Globus pallidus (tissue), 1 donor: Measurements from ENCODE around the gene ANLN.

ENCODE experiments used
- DNase-seq: peaks from one replicate; pipeline ENCODE4 v3.0.0-alpha.2; 2015; ENCODE audit warnings: low spot score

The ANLN gene, protein sequence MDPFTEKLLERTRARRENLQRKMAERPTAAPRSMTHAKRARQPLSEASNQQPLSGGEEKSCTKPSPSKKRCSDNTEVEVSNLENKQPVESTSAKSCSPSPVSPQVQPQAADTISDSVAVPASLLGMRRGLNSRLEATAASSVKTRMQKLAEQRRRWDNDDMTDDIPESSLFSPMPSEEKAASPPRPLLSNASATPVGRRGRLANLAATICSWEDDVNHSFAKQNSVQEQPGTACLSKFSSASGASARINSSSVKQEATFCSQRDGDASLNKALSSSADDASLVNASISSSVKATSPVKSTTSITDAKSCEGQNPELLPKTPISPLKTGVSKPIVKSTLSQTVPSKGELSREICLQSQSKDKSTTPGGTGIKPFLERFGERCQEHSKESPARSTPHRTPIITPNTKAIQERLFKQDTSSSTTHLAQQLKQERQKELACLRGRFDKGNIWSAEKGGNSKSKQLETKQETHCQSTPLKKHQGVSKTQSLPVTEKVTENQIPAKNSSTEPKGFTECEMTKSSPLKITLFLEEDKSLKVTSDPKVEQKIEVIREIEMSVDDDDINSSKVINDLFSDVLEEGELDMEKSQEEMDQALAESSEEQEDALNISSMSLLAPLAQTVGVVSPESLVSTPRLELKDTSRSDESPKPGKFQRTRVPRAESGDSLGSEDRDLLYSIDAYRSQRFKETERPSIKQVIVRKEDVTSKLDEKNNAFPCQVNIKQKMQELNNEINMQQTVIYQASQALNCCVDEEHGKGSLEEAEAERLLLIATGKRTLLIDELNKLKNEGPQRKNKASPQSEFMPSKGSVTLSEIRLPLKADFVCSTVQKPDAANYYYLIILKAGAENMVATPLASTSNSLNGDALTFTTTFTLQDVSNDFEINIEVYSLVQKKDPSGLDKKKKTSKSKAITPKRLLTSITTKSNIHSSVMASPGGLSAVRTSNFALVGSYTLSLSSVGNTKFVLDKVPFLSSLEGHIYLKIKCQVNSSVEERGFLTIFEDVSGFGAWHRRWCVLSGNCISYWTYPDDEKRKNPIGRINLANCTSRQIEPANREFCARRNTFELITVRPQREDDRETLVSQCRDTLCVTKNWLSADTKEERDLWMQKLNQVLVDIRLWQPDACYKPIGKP

DNA sequence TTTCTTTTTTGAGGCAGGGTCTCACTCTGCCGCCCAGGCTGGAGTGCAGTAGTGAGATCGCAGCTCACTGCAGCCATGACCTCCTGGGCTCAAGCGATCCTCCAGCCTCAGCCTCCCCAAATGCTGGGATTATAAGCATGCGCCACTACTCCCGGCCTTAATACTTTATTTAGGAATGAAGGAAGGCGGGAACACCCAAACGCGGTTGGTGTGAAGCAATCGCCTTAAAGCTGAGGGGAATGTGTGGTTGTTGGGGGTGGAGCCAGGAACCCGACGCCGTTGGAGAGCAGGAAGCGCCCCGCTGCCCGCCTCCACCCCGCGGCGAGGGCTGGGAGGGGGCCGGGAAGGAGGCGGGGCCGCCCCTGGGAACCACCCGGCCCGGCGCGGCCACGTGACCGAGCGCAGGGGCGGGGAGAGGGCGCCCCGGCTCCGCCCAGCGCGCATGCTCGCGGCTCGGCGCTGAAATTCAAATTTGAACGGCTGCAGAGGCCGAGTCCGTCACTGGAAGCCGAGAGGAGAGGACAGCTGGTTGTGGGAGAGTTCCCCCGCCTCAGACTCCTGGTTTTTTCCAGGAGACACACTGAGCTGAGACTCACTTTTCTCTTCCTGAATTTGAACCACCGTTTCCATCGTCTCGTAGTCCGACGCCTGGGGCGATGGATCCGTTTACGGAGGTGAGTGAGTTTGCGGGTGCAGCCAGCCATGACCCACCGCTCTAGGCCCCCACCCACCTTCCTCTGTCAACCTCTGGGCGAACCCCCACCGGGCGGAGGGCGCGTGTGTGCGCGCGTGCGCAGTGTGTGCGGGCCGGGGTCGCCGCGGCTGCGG is at the start of gene ANLN:
Gene ANLN, plus strand, starts transcription at position 492 of the 828 bp plus-strand sequence. Its CDS starts 165 bp downstream, at position 657.
- DNase-seq, result peak; percentile 92

DNA sequence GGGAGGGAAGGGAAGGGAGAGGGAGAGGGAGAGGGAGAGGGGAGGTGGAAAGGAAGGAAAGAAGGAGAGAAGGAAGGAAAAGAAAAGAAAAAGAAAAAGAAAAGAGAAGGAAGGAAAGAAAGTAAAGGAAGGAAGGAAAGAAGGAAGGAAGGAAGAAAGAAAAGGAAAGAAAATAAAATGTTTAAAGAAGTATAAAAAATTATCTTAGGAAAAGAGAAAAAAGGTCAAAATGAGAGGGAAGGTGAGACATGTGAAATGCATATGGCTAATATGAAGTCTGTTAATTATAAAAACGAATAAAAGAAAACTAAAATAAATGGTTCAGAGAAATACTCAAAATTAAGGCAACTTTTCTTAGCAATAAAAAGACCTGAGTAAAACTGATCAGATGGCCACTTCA is 46.1 kb upstream of the ANLN start:
- DNase-seq, result no peak

DNA sequence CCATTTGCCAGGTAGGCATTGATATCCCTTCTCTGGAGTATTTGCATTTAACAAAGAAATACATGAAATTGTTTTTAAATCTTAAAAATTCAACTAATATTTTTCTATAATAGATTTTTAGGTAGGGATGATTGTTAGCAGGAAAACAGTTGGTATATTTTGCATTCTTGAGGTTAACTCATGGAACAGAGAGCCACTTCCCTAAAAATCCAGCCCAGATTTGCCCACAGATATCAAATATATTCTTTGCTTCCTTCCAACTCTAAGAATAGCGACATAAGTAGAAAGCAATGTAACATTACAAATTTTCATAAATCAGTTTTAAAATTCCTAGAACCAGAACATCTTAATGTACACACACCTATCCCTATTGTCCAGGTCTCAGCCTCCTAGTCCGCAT is 45.0 kb upstream of the ANLN start:
- DNase-seq, result no peak

DNA sequence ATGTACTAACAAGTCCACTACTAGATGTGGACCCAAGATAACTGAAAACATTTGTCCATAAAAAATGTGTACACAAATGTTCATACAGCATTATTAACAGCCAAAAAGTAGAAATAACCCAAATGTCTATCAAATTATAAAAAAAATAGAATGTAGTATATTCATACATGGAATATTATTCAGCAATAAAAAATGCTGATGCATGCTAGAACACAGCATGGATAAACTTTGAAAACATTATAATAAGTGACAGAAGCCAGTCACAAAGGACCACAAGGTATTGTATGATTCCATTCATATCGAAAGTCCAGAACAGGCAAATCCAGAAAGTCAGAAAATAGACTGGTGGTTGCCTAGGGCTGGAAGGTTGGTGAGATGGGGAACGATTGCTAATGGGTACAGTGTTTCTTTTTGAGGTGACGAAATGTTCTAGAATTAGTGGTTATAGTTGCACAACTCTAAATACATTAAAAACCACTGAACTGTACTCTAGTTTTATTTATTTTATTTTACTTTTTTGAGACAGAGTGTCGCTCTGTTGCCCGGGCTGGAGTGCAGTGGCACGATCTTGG is 43.3 kb upstream of the ANLN start:
- no peak for DNase-seq

DNA sequence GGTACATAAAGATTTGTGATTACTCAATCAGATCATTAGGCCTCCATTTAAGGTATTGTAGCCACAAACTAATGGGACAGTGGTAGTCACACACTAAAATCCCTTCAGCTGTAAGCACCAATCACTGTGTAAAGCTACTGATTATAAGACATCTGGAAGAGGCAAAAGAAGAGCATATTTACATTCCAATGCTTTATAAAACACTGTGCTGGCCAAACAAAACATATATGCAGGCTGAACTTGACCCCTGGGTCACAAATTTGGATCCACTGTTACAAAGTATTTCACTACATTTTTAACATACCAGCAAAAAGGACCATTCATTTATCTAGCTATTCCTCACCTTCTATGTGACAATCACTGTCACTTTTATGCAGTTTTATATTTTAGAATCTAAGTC is 41.4 kb upstream of the ANLN start:
- no peak for DNase-seq

DNA sequence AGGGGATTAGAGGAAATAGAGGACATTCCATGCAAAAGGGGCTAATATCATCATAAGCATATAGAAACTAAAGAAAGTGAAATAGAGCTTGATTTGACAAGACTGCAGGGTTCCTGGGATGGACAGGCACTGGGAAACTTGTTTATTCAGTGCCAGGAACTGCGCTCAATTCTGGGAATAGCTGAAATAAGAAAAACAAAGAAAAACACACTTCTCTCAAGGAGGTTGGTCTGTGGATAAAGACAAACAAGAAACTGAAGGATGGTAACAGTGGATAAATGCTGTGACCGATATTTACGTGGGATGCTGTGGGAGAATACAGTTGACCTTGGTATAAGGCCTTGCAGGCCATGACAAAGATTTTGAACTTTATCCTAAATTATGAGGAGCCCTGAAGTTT is 40.9 kb upstream of the ANLN start:
- DNase-seq, result no peak

DNA sequence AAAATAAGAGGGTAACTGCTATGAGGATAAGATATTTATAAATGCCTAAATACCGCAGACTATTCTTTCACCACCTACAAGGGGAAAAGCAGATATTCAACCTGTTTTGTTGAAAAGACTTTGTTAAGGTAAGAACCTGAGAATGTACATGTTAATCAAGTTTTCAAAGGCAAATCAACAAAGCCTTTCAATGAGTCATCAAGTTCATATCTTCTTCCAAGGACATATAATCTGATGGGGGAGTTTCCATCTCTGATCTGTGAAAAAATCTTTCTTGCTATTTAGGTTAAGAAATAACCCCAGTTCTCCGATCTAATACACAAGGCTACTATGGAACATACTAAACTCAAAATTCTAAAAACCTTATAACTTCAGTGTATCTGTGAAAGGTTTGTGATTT is 40.0 kb upstream of the ANLN start:
- DNase-seq, result no peak

DNA sequence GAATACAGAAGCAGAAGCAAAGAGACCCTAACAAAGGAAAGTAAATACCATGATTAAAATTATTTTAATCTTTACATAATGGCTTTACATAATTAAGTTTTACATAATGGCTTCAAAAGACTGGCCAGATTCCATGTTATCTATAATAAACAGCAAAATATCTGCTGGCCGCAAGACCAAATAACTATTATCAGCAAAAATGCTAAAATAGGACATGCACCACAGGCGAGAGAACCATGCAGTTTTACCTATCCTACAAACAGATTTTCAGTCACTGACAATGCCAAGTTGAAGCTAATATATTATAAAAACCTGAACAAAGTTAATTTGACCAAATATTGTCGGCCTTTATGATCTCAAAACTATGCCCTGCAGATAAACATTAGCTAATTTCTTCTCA is 34.2 kb upstream of the ANLN start:
- DNase-seq, result no peak

DNA sequence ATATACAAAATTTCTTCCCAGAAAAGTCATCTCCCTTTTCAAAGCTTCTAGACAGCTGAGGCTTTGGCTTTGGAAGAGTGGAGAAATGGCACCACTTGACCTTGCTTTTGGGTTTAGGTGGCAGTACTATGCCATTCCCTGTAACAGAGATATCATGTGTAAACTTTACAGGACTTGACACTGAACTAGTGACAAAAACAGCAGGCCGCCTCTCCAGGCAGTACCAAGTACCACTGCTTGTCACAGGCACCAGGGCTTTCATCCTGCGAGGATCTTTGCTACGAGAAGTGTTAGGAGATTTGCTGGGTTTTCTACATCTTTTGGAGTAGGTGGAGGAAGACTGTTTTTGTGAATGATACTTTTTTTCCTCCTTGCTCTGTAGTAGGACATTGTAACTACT is 32.6 kb upstream of the ANLN start:
- peak; percentile 43 for DNase-seq

DNA sequence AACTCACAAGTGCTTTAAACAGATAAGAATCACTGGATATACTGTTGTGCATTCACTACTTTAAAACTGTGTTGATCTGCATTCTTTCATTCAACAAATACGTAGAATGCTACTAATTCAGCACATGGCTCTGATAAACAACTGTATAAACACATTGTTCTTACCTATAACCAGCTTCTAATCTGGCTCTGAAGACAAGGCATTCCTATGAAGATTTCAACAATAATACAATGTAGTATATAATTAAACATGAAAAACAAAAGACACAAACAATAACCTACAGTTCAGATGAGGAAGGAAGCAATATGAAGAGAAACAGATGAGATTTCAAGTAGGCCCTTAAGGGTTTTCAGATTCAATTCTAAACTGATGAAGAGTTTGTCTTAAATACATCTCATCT is 31.1 kb upstream of the ANLN start:
- DNase-seq, result no peak

DNA sequence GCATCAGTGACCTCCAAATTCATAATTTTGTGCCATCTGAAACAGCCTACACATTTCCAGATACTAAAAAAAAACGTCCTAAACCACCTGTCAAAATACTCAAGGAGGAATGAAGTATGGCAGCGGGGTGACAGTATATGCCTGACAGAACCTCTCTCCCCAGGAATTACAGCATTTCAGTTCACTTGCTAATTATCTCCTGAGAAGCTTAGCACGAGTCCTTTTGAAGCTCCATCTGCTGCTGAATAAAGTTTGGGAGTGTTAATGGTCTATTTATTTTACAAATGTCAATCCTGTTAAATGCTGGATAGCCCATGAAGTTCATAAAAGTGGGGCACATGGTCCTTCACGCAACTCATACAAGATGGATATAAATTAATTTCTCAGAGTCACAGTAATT is 29.4 kb upstream of the ANLN start:
- DNase-seq, result no peak

DNA sequence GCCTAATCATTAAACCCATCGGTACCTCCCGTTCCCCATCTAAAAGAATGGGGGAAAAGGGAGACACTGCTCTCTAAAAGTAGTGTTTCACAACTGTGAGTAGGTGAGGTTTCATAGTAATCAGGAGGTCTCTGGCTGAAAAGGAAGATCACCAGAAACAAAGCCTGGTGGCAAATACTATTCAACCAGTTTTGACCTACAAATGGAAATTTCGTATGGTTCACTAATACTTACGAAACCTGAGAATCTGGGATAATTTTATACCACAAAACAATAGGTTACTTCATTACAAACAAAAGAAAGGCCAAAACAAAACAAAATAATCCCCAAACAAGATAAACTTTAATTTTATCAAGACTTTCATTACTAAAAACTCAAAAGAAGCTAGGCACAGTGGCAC is 28.4 kb upstream of the ANLN start:
- no peak for DNase-seq

DNA sequence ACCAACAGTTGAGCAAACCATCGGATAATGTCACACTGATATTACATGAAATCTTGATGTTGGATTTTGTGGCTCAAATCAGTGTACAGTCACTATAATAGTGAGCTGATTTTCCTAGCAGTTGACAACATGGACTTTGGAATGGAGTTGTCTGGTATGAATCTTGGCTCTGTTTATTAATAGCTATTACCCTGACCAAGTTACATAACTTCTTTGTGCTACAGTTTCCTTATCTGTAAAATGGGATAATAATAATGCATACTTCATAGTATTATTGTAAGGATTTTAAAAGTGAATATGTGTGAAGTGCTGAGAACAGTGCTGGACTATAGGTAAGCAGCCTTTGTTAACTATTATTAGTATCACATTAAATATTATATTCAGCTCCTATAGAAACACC is 26.1 kb upstream of the ANLN start:
- DNase-seq, result no peak

DNA sequence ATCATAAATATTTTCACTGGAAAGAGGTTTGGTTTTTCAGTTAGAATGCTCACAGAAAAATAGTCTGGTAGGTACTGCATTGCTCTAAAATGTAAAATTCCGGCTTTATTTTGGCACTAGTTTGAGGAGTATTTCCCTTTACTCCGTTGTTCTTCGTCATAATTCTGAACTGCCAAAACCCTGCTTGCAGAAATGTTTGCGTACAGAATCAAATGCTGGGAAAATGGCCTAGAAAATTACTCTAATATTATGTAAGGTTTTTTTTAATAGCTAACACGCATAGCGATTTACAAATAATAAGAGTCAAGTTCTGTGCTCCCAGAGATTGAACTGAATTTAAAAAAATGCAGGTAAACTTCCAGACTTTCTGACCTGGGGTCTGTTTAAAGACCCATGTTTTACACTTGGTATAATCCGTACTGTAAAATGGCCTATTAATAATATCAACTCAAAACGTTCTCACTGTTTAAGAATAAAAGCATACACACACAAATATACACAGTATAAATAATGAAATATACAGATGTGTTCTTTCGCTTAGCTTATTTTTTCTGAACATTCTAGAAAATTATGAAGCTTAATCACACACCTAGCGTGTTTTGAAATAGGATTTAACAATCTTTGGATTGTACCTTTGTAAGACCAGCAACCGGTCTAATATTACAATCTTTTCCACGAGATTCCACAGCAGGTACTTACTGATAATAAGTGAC is 23.5 kb upstream of the ANLN start:
- DNase-seq, result no peak

DNA sequence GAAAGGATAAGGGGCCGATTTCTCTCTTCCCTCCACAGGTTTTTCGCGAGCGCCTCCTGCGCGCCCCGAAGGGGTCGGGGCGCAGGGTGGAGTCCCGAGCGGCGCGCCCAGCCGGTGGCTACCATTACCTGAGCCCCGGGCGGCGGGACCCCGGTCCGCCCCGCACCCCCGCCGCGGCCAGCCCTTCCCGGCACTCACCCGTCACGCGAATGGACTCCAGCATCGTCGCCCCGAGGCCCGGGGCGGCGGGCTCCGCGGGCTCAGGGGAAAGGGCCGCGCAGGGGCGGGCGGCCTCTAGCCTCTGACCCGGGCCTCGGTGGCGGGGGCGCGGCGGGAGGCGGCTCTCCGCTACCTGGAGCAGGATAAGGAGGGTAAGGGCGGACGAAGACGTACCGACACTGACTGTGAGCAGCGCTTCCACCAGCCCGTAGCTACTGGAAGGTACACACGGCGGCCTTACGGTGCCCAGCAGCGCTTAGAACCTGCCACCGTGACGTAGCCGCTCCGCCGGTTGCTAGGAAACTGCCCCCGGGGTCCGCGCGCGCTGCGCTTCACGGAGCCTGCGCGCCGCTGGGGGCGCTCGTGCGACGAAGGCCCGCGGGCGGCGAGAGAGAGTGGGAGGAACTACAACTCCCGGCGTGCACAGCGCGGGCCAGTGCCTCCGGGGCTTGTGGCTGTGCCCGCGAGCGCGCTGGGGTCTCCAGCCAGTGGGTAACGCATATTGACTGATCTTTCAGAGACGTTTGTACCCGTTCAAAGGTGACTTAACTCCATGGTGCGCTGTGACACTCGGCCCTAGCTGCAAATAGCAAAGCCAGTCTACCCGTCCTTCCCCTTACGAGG is 22.7 kb upstream of the ANLN start:
- peak; percentile 89 for DNase-seq

DNA sequence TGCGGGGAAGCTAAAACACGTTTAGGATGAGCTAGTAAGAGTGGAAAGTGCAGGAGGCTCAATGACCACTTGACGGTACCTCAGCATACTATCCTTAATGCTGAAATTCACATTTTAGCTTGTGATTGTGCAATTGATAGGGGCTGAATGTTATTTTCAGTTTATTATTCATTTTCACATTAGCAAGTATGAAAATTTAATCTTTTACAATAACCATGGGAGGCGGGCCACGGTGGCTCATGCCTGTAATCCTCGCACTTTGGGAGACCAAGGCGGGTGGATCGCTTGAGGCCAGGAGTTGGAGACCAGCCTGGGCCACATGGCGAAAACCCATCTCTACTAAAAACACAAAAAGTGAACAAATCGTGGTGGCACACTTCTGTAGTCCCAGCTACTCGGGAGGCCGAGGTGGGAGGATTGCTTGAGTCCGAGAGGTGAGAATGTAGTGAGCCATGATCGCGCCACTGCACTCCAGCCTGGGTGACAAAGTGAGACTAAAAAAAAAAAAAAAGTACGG is 22.0 kb upstream of the ANLN start:
- no peak for DNase-seq

DNA sequence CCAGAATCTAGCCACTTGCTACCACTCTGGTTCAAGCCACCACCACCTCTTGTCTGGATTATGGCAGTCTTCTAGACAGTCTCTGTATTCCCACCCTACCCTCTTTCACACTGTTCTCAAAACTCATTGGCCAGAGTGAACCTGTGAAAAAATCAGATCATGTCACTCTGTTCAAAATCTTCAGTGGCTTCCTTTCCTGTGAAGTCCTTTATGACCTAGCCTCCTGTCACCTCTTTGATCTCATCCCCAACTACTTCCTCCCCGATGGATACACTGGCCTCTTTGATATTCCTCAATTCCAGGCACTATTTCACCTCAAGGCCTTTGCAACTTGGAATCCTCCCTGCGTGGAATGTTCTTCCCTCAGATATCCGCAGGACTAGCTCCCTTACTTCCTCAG is 21.2 kb upstream of the ANLN start:
- DNase-seq, result peak; percentile 31

DNA sequence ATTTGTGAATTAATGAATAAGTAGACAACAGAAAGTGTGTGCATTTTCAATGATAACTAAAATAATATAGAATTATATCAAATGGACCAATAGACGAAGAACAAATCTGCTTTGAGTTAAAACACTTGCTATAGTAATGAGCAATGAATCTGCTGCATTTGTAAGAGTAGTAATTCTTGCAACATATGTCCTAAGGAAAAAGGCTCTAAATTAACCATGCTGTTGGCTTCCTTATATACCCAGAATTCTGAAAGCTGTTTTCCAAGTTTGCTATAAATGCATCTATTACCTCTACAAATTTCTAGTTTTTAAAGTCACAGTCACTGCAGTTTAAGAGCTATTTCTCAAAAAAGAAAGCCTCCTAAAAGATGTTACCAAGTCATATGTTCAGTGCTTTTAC is 20.5 kb upstream of the ANLN start:
- DNase-seq, result no peak

DNA sequence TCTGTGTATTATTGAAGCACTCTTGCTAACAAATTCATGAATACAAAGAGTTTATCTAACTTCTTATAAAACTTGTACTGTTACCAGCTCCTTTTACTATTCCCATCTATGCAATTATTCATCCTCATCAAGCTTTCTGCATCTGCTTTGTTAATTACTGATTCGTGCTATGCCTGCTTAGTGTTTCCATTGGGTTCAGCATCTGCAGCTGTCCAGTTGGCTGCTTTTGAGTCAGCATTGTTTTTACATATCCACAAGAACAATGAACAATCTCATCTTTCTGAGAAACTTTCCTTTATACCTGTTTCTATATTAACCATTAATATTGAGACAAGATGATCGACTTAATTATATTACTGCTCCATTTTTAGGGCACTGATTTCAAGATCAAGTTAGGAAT is 19.6 kb upstream of the ANLN start:
- peak; percentile 83 for DNase-seq

DNA sequence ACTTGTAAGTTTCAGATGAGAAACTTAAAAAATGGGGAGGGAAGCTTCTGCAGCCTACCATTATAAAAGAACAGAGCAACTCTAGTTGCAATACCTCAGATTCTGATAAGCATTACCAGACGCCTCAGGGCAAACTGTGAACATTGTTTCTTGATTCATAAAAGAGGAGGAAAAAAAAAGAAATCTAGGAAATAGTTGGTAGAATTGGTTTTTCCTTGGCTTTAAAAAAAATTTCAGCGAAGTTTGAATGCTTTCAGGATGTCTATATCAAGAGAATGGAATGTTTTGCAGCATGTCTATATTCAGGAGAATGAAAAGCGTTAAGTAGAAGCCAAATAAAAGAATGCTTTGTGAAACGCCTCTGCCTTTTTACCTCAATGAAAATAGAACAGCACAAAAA is 17.5 kb upstream of the ANLN start:
- no peak for DNase-seq
